RWPE1 (cell line): ENCODE data around the gene PRDX6.
A peak's percentile ranks its signal among the peaks of the same experiment; 100 is the strongest.

ENCODE experiments used
- CTCF ChIA-PET: fragments of 350-600 bp; sonication (Branson Sonifier 250); formaldehyde crosslinking; extraction: SDS; loops from one replicate; lab custom pipeline; 2021; lab: Yijun Ruan, JAX
- POLR2A ChIA-PET: fragments of 400-600 bp; formaldehyde crosslinking; extraction: SDS; loops from one replicate; lab custom pipeline; 2020; ENCODE audit warnings: antibody characterized with exemption; ENCODE audit not compliant: low non-redundant PET; lab: Yijun Ruan, JAX
- DNase-seq: peaks from one replicate; pipeline ENCODE4 v3.0.0; 2012; ENCODE audit warnings: low spot score
- H3K27ac ChIP-seq: fragments of 450-650 bp; 2 replicates; pipeline ENCODE4 v1.5.1; 2017
- CTCF ChIP-seq: fragments of 450-650 bp; conservative IDR thresholded peaks from 2 replicates; pipeline ENCODE4 v1.5.1; 2017; ENCODE audit warnings: low read depth, mild to moderate bottlenecking

PRDX6 gene

GRCh38 chr1:173477286-173478093 is at the start of gene PRDX6:
TSS of gene PRDX6 (plus strand) at chr1:173477335. CDS start at chr1:173477398, 63 bp downstream.
- ChIA-PET POLR2A (no interaction called here), CTCF (interaction anchor here (0.7 kb wide), 1 partner anchor 13 kb away, joined by 3 read pairs; no protein-coding TSS in a partner anchor)
- peak; percentile 53 for DNase-seq
- TF ChIP-seq CTCF: no peak
- peak within 1 kb of the TSS; percentile 95 for H3K27ac ChIP-seq

GRCh38 chr1:173429471-173430402 is 47.4 kb upstream of the PRDX6 start:
- peak; percentile 24; the same call in 1 of the 2 replicates for TF ChIP-seq CTCF
- peak overlapping the region; percentile 85 for H3K27ac ChIP-seq

GRCh38 chr1:173430677-173431303 is 46.3 kb upstream of the PRDX6 start:
- DNase-seq: no peak
- CTCF ChIA-PET: interaction anchor here (0.5 to 1.4 kb wide), 5 partner anchors 10 to 226 kb away, joined by 3 to 4 read pairs (median 3); no protein-coding TSS in a partner anchor
- no peak overlapping the region for H3K27ac ChIP-seq
- TF ChIP-seq CTCF: no peak
- POLR2A ChIA-PET: no interaction called here

More at GRCh38 chr1:173429471-173430402, 47.4 kb upstream of the PRDX6 start:
- DNase-seq: peak; percentile 71
- CTCF ChIA-PET: interaction anchor here (0.6 to 1.4 kb wide), 7 partner anchors 10 to 940 kb away, joined by 3 to 4 read pairs (median 3); partner anchors contain the start of gene CENPL
- POLR2A ChIA-PET: no interaction called here

- POLR2A ChIA-PET: no interaction called here
- CTCF ChIA-PET: interaction anchor here (0.5 to 1.4 kb wide), 12 partner anchors 8 to 1564 kb away, joined by 3 to 4 read pairs (median 3); partner anchors contain the start of gene KLHL20
These were observed 45.7 kb upstream of the PRDX6 start for GRCh38 chr1:173431304-173432045.

GRCh38 chr1:173432331-173432730 is 44.8 kb upstream of the PRDX6 start:
- POLR2A ChIA-PET: no interaction called here
- CTCF ChIA-PET: interaction anchor here (0.7 kb wide), 1 partner anchor 382 kb away, joined by 3 read pairs; no protein-coding TSS in a partner anchor
- H3K27ac ChIP-seq: no peak overlapping the region
- no peak for TF ChIP-seq CTCF
- DNase-seq: no peak

More at GRCh38 chr1:173431304-173432045, 45.7 kb upstream of the PRDX6 start:
- H3K27ac ChIP-seq: no peak overlapping the region
- peak; percentile 59 for DNase-seq
- peak; percentile 92 for TF ChIP-seq CTCF
